H7 (cell line): ENCODE data around the gene FADS2. TPM values are rescaled to one million over a fixed set of nuclear protein-coding genes. Genes with fewer than 3 reads are reported as not detected.

Experiments
- DNase-seq: peaks from one replicate; pipeline ENCODE4 v3.0.0; 2012
- H3K27me3 ChIP-seq: 2 replicates; pipeline ENCODE4 v1.6.0; 2011; ENCODE audit warnings: mild to moderate bottlenecking, low read length; ENCODE audit not compliant: control insufficient read depth, insufficient read depth
- H3K36me3 ChIP-seq: replicated peaks from 2 replicates; pipeline ENCODE4 v1.5.1; 2011; ENCODE audit warnings: low read length; ENCODE audit not compliant: control insufficient read depth, insufficient read depth
- H3K4me3 ChIP-seq: 2 replicates; pipeline ENCODE4 v1.5.1; 2011; ENCODE audit warnings: low read depth, mild to moderate bottlenecking, control low read depth, low read length, moderate library complexity; ENCODE audit not compliant: insufficient read depth
- total RNA-seq: library from RNA; depleted of rRNA; stranded (reverse); fragments of >200 nt; shearing (Covaris generic); gene quantifications from 2 replicates; pipeline ENCODE4 v1.2.3, GENCODE V29; 2014

Gene FADS2
- total RNA-seq, 1 experiment from 2014 or later: 225 TPM

DNA sequence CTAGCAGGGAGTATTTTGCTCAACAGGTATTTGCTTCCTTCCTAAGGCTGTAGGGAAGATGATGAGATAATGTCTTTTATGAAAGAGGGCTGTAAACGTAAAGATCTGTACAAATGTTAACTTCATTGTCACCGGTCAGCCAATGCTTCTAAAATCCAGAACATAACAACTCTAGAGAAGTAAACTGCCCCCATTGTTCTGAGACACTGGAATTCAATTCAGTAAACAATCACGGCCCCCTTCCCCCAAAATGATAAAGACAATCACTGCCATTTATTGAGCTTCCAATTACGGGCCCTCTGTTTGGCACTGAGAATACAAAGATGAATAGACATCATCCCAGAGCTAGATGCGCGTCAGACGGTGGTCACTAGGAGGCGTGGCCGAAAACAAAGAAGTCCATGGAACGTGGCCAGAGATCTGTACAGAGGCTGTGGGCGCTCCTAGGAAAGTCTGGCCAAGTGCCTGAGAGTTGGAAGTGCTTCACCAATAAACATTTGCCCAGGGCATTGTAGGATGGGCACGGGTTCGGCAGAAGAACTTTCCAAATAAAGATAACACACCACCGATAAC lies 36.3 kb upstream of the FADS2 start:
- Histone ChIP-seq H3K27me3 (no peaks in the 10 kb centered on the region), H3K36me3 (peaks cover 40% of the 10 kb centered on the region)
- DNase-seq: peak; percentile 77

DNA sequence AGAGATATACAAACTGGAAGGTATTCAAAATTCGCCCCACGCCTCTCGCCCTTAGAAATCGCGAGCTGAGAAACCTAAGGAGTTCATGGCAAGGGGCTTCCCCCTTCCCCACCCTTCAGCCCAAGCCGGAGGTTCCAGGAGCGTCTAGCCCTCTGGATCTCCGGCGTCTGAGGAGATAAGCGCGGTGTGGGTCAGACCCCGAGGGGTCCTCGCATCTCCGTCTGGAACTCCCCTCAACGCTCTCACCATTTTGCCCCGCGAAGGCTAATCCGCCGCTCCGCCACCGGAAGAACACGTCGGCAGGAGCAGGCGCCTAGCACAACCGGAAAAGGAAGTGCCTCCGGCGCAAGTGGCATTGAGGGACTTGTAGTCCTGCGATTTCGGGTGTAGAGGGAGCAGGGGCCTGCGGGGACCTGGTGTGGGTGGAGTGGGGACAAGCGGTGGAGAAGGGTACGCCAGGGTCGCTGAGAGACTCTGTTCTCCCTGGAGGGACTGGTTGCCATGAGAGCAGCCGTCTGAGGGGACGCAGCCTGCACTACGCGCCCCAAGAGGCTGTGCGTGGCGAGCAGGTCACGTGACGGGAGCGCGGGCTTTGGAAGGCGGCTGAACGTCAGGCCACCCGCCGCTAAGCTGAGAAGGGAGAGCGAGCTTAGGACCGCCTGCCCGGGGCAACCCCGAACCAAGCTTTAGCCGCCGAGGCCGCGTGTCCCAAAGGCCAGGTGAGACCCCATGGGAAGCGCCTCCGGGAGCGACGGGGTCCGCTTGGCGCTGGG lies 35.6 kb upstream of the FADS2 start, which contains the start of the genes FEN1 and TMEM258:
TSS of gene FEN1 (plus strand) at position 602 of the 773 bp plus-strand sequence. CDS start 2,451 bp downstream, outside the sequence.
TSS of gene TMEM258 (minus strand) at position 290 of the 773 bp plus-strand sequence. CDS start at position 249, 41 bp downstream.
- peaks cover 33% of the 10 kb centered on the region for H3K36me3 ChIP-seq
- DNase-seq: peak; percentile 97
- H3K4me3 ChIP-seq: peak within 1 kb of the TSS; percentile 87
- no peaks in the 10 kb centered on the region for H3K27me3 ChIP-seq

More for the DNA sequence above, 36.3 kb upstream of the FADS2 start:
- H3K4me3 ChIP-seq: peak overlapping the region; percentile 87

DNA sequence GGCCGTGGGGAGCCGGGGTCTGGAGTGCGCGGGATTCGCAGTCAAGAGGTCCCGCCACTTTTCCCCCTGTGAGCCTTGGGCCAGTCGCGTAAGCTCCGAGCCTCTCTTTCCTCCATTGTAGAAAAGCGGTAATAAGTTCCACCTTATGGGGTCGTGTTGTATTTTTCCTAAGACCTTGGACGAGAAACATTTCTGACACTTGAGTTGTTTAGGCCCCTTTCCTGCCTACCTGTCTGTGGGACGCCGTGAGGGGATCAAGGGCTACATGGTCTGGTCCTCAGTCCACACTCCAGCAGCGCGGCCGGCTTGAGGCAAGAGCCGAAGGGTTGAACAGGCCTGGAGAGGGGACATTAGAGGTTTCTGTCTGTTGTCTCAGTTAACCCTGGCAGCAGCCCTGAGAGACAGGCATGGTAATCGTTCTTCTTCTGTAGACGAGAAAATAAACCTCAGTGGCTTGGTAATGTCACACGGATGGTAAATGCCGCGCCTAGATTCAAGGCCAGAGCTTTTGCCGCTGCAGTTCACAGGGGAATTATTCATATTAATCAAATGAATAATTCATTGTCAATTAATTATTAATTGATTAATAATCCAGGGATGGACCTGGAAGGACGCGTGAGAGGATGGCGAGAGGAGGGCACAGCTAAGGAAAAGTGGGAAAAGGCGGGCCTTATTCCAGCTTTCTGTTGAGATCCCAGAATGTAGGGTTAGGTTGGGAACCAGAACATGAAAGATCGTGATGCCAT lies 34.8 kb upstream of the FADS2 start:
- peak overlapping the region; percentile 87 for H3K4me3 ChIP-seq
- H3K36me3 ChIP-seq: peaks cover 30% of the 10 kb centered on the region
- H3K27me3 ChIP-seq: no peaks in the 10 kb centered on the region
- no peak for DNase-seq

DNA sequence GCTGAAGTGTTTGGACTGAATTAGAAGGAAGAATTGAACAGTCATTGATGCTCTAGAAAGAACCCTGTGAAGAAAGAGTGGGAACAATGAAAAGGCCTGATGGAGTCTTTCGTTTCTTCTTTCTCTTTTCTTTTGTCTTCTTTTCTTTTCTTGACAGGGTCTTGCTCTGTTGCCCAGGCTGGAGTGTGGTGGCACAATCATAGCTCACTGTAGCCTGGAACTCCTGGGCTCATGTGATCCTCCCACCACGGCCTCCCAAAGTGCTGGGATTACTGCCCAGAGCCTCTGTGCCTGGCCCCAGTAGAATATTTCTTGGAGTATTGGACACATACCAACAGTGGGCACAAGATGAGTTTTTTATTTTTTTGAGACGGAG lies 34.3 kb upstream of the FADS2 start:
- Histone ChIP-seq H3K36me3 (peaks cover 25% of the 10 kb centered on the region), H3K27me3 (no peaks in the 10 kb centered on the region), H3K4me3 (peak overlapping the region; percentile 87)
- DNase-seq: no peak

DNA sequence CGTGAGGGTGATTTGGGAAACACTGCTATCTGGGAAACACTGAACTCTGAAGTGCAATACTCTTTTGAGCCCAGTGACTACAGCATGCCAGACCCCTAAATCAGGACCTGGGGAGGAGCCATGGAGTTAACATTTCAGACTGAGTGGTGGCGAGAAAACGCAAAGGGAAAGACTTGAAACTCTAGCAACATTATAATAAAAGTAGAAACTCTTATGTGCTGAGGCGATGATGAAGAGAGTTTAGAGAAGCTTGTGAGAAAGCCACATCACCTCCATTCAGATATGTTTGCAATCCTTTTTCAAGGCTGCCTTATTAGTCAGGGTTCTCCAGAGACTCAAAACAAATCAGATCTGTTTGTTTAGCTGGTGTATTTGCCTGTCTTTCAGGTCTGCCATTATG lies 33.5 kb upstream of the FADS2 start:
- DNase-seq: no peak
- H3K4me3 ChIP-seq: no peak overlapping the region
- H3K27me3 ChIP-seq: no peaks in the 10 kb centered on the region
- H3K36me3 ChIP-seq: peaks cover 21% of the 10 kb centered on the region

DNA sequence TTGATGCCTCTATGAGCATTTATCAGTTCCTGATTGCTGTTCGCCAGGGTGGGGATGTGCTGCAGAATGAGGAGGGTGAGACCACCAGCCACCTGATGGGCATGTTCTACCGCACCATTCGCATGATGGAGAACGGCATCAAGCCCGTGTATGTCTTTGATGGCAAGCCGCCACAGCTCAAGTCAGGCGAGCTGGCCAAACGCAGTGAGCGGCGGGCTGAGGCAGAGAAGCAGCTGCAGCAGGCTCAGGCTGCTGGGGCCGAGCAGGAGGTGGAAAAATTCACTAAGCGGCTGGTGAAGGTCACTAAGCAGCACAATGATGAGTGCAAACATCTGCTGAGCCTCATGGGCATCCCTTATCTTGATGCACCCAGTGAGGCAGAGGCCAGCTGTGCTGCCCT lies 32.6 kb upstream of the FADS2 start:
- Histone ChIP-seq H3K27me3 (no peaks in the 10 kb centered on the region), H3K4me3 (no peak overlapping the region), H3K36me3 (peaks cover 22% of the 10 kb centered on the region)
- no peak for DNase-seq

DNA sequence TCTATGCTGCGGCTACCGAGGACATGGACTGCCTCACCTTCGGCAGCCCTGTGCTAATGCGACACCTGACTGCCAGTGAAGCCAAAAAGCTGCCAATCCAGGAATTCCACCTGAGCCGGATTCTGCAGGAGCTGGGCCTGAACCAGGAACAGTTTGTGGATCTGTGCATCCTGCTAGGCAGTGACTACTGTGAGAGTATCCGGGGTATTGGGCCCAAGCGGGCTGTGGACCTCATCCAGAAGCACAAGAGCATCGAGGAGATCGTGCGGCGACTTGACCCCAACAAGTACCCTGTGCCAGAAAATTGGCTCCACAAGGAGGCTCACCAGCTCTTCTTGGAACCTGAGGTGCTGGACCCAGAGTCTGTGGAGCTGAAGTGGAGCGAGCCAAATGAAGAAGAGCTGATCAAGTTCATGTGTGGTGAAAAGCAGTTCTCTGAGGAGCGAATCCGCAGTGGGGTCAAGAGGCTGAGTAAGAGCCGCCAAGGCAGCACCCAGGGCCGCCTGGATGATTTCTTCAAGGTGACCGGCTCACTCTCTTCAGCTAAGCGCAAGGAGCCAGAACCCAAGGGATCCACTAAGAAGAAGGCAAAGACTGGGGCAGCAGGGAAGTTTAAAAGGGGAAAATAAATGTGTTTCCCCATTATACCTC lies 32.1 kb upstream of the FADS2 start:
- DNase-seq: no peak
- Histone ChIP-seq H3K4me3 (no peak overlapping the region), H3K27me3 (no peaks in the 10 kb centered on the region), H3K36me3 (peaks cover 24% of the 10 kb centered on the region)

DNA sequence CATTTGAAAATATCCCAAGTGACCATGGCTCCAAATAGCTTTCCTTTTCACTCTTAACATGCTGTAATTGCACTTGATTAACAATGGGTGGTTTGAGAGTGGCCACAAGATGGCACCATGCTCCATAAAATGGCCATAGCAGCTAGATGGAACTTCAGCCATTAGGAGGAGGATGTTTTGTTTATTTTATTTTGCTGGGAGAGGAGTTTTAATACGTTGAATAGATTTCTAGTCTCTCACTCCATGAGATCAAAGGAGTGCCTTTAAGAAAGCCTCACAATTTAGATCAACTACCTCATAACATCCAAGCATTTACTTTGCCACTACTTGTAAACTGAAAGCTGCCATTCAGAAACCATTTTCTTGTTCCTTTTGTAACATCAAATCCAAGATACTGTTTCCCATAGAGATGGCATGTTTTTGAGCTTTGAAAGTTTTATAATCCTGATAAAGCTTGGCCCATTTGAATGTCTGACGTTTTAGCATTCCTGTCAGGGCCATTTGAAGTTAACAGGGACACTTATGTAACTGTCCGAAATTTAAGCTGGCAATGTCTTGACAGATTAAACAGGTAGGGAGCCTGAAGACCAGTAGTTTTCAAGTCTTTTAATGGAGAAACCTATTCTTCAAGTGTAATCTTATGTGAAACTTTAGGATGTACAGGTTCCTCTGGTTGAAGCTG lies 30.7 kb upstream of the FADS2 start:
- DNase-seq: peak; percentile 83
- H3K27me3 ChIP-seq: no peaks in the 10 kb centered on the region
- no peak overlapping the region for H3K4me3 ChIP-seq
- H3K36me3 ChIP-seq: peaks cover 29% of the 10 kb centered on the region

DNA sequence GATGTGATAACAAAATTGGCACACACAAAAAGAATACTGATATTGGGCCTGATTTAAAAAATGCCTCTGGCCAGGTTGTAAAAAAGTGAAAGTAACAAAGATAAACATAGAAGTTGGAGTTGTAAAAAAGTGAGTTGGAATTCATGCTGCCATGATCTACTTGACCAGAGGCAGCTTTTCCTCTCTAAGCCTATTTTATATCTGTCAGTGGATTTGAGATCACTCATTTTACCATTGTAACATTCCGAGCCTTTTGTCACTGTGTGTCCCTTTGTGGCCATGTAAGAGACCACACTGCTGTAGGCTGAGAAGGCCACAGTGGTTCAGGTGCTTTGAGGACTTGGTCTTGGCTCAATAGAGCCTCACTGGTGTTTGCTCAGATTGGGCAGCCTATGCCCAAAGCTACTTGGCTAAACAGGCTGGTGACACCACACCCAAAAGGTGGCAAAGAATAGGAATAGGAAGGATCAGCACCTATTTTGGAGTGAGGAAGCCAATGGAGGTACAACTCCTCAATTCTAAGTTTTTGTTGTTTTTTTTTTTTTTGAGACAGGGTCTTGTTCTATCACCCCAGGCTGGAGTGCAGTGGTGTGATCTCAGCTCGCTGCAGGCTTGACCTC lies 28.3 kb upstream of the FADS2 start:
- Histone ChIP-seq H3K4me3 (no peak overlapping the region), H3K36me3 (peaks cover 51% of the 10 kb centered on the region), H3K27me3 (no peaks in the 10 kb centered on the region)
- no peak for DNase-seq

DNA sequence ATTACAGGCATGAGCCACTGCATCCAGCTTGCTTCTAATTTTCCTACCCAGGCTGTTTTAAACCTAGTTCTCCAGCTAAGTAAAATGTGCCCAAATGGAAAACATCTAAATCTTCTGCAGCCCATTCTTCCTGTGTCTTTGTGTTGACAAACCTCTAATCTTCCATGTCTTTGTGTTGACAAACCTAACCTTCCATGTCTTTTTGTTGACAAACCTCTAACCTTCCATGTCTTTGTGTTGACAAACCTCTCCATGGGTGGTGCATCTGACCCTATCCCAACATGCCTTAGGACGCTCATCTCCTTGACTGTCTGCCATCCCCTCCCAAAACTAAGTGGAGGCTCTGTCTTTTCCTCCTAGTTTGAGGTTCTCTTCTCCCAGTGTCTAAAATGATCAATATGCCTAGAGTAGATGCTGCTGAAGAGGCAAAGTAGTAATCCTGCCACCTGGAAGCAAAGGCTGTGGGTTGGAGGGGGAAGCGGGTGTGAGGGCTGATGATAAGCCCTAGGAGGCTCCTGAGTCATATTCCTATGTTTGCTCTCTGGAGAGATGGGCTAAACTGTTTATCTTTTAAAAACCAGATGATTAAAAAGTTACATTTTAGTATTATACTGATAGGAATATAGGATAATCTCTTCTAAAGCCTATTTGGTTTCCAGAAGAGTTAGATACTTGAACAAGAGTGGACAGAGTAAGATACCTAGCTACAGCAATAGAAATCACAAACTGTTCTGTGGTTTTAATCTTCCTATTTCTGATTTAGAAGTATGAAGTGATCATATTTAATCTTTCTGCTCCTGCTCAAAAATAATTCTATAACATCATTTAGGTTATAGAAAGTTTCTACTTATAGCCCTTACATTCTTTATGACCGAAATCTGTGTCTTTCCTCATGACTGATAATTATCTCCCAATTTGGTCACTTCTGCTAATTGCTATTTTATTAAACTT lies 27.5 kb upstream of the FADS2 start:
- Histone ChIP-seq H3K36me3 (peaks cover 53% of the 10 kb centered on the region), H3K4me3 (no peak overlapping the region), H3K27me3 (no peaks in the 10 kb centered on the region)
- DNase-seq: no peak

DNA sequence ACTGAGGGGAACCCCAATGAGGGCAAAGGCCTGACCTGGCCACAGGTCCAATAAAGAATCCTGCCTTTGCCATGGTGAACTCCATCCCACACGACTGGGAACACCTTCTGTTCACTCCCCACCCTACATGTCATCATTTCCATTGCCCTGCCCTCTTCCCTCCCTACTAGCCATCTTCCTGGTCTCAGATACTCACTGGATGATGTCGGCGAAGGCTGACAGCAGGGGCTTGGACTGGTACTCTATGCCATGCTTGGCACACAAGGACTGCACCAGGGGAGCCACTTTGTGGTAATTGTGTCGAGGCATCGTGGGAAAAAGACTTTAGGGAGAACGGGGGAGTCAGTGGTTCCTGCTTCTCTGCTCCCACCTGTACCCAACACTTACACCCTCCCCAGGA lies 25.5 kb upstream of the FADS2 start:
- Histone ChIP-seq H3K36me3 (peaks cover 58% of the 10 kb centered on the region), H3K4me3 (no peak overlapping the region), H3K27me3 (no peaks in the 10 kb centered on the region)
- DNase-seq: no peak

DNA sequence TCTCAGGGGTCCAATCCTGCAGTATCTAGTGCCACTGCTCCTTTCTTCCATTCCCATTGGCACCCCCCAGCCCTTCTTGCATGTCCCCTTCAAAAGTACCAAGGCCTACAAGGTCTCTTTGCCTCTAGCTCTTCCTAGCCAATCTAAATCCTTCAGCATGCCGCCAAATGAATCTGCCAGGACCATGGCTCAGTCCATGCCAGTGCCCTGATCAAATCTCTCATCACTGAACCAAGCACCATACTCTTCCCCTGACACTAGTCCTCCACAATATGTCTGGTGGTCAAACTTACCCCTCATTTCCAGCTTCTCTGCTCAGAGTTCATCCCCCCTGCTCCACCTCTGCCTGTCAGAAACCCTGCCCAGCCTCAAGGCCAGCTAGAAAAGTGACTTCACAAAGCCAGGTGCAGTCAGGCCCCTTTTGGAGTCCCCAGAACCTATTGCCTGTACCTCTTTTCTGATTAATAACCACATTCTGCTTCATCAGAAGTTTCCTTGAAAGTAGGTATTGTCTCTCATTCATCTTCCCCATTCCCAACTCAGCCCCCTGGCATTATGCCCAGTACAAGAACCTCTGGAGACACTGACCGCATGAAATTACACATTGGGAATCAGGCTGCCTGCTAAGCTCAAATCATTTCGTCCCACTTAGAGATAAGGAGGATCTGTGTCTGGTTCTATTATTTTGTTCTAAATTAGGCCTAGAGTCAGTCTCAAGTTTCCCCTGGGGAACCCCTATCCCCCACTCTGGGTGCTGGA lies 24.0 kb upstream of the FADS2 start:
- H3K36me3 ChIP-seq: peaks cover 66% of the 10 kb centered on the region
- no peak for DNase-seq
- H3K27me3 ChIP-seq: no peaks in the 10 kb centered on the region
- H3K4me3 ChIP-seq: no peak overlapping the region
